GM19324 (cell line): ENCODE results near the gene NOP16.

Experiments
- ATAC-seq: cut with Tn5 transposase; IDR thresholded peaks from one replicate; pipeline ENCODE4 v1.9.1; 2021; ENCODE audit warnings: mild to moderate bottlenecking, moderate library complexity; ENCODE audit not compliant: unreplicated experiment, low FRiP score

NOP16 gene

DNA sequence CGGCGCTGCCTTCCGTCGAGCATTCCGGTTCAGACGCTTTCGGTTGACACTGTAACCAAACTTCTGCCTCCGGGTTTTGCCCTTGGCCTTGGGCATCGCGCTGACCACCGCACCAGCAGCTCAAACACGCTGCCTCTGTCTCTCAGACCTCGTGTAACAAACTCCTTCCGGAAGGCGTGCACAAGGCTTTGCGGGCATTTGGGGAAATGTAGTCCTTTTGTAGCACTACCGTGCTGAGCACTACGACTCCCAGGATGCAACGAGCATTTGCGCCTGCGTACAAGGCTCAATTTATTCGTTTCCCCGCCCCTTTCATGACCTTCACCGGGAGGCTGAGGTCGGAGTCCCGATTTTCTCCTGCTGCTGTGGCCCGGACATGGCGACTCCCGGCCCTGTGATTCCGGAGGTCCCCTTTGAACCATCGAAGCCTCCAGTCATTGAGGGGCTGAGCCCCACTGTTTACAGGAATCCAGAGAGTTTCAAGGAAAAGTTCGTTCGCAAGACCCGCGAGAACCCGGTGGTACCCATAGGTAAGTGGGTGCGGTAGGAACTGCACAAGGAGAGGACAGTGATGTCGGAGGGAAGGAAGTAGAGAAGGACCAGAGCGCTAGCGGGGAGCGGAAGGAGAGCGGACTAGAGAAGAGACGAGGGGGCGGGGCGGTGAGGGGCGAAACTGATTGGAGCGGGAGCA is at the start of gene NOP16, which contains the start of gene HIGD2A:
Gene NOP16 (minus strand): TSS at position 155 of the 691 bp plus-strand sequence. CDS start 59 bp downstream, at position 96.
Gene HIGD2A (plus strand): TSS at position 308 of the 691 bp plus-strand sequence. CDS start 69 bp downstream, at position 377.
- peak; percentile 91 for ATAC-seq

DNA sequence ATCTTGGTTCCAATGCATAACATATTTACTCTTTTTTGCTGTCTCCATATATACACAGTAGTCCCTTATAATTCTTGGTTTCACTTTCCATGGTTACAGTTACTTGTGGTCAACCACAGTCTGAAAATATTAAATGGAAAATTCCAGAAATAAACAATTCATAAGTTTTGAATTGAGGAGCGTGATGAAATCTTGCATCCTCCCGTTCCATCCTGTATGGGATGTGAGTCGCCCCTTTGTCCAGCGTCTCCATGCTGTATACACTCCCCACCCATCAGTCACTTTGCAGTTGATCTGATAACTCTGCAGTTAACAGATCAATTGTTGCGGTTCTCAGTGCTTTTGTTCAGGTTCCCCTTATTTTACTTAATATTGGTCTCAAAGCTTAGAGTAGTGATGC is 48.3 kb upstream of the NOP16 start:
- no peak for ATAC-seq

GRCh38 chr5:176432707-176433106 is 44.3 kb upstream of the NOP16 start:
- no peak for ATAC-seq

- no peak for ATAC-seq
These were observed 41.6 kb upstream of the NOP16 start for GRCh38 chr5:176429972-176430371.

DNA sequence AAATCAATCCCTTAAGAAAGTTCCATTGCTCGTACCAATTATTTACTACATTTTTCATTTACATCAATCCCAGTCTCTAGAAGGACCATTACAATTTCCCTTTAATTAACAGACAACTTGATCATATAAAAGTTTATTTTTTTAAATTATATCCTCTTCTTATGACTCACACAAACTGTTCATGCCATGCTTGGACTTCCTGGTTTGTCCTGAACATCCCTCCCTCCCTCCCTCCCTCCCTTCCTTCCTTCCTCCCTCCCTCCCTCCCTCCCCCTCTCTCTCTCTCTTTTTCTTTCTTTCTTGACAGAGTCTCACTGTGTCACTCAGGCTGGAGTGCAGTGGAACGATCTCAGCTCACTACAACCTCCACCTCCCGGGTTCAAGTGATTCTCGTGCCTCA is 39.6 kb upstream of the NOP16 start:
- ATAC-seq = no peak

GRCh38 chr5:176426876-176427275 is 38.5 kb upstream of the NOP16 start:
- ATAC-seq = no peak

GRCh38 chr5:176425791-176426190 is 37.4 kb upstream of the NOP16 start:
- ATAC-seq = no peak

GRCh38 chr5:176425138-176425537 is 36.7 kb upstream of the NOP16 start:
- ATAC-seq = no peak

- ATAC-seq = no peak
These were observed 35.8 kb upstream of the NOP16 start for GRCh38 chr5:176424181-176424580.

GRCh38 chr5:176420972-176421544 is 32.7 kb upstream of the NOP16 start:
- ATAC-seq = no peak

- ATAC-seq = no peak
These were observed 31.7 kb upstream of the NOP16 start for GRCh38 chr5:176420086-176420485.

GRCh38 chr5:176418251-176418650 is 29.9 kb upstream of the NOP16 start:
- ATAC-seq = no peak

DNA sequence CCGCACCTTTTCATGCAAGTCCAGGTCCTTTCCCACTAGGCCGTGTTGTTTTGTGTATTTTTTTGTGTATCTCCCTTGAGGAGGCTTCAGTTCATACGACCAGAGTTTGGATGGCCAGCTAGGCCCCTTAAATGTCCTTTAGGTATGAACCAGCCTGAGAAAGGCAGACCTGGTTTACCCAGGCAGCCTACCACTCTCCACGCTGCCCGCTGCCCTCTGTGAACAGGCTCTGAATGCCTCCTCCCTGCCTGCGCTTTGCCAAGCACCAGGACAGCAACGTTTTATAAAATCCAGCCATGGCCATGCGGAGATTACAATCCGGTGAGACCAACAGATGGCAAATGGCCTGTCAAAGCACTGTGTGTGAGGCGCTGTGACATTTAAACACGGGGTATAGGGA is 28.6 kb upstream of the NOP16 start:
- no peak for ATAC-seq

GRCh38 chr5:176415952-176416924 is 27.8 kb upstream of the NOP16 start, which contains the start of gene CLTB:
Gene CLTB (minus strand): TSS chr5:176416539. CDS start chr5:176416363, 176 bp downstream.
- peak; percentile 91 for ATAC-seq

GRCh38 chr5:176415240-176415951 is 27.0 kb upstream of the NOP16 start:
- ATAC-seq = no peak

DNA sequence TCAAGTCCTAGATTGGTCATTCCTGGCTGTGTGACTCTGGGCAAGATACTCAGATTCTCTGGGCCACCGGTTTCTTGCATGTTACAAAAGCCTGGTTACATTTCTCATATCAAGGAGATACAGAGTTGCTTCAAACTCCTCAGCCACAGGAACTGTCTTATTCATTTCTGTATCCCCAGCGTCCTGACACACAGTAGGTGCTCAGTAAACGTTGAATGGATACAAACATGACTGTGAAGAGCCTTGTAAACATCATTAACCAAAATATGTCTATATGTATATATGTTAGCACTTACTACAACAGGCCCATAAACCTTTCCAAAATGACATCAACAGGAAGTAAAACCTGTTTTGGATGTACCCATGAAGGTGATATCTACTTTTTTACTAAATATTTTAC is 26.3 kb upstream of the NOP16 start:
- no peak for ATAC-seq

DNA sequence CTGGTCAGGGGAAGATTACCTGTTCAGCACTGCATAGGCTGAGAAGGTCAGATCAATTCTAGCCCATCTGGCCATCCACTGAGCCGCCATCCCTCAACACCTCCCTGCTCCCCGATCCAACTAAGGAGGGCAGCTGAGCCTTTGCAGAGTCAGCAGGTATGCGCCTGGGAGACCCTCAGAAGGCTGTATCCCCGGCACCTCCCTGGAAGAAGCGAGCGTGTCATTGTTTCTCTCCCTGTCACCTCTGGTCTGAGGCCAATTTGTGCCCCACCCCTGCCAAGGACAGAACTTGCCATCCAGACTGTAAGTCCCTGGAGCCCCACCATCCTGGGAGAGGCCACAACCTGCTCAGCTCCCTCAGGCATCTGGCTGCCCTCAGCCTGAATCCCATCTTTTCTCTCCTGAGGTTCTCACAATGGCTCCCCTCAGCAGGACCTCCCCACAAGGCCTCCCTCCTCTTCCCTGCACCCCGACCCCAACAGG is 25.4 kb upstream of the NOP16 start:
- no peak for ATAC-seq

DNA sequence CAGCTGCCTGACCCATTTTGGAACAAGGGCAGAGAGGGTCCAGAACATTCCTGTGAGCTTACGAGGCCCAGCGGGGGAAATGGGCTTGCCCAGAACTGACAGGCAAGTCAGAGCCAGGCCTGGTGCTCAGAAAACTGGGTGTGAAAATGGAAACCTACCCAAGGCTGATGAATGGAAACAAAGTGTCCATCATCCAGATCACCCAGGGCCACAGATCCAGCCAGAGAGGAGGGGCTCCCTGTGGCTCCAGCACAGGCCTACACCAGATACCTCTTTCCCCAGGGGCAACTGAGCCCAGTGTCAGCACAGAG is 24.8 kb upstream of the NOP16 start:
- no peak for ATAC-seq

DNA sequence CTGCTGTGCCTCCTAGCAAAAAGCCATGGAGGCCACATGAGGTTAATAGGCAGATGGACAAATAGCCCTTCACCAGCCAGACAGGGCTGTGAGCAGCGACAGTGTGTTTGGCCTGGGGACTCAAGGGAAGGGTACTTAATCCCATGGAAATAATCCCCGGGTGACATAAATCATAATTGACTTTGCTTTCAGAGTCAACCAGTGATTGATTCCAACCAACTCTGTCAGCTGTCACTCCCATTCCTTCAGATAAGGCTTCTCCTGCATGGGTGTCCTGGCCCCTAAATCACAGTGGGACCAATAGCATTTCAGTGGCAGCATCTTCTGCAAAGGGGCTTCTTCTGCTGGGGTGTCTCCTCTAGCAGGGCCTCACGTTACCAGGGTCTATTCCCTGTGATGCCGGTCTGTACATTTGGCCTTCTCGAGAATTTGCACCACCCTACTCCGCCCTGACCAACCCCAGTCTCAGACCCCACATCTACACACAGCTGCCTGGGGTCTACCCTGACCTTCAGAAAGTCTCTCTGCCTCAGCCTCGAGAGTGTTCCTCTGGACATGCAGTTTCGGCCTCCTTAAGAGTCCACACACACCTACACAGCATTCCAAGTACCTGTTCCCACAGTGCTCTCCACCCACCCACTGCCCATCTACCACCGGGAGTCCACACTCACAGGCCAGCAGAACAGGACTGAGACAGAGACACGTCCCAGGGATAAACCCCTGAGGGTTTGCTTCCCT is 24.3 kb upstream of the NOP16 start:
- no peak for ATAC-seq
